Myocyte (in vitro differentiated cells): ENCODE data around the gene ASTN2. TPM values are rescaled to one million over a fixed set of nuclear protein-coding genes. Genes with fewer than 3 reads are reported as not detected.

Experiments used
- DNase-seq: peaks from one replicate; pipeline ENCODE4 v3.0.0-alpha.2; 2012; ENCODE audit warnings: low read depth
- total RNA-seq: library from RNA; depleted of rRNA; stranded (reverse); fragments of >200 nt; gene quantifications from 2 replicates; pipeline ENCODE4 v1.2.3, GENCODE V29; 2014

Gene ASTN2
- total RNA-seq, 1 donor from 2014 or later = 25.3 TPM

DNA sequence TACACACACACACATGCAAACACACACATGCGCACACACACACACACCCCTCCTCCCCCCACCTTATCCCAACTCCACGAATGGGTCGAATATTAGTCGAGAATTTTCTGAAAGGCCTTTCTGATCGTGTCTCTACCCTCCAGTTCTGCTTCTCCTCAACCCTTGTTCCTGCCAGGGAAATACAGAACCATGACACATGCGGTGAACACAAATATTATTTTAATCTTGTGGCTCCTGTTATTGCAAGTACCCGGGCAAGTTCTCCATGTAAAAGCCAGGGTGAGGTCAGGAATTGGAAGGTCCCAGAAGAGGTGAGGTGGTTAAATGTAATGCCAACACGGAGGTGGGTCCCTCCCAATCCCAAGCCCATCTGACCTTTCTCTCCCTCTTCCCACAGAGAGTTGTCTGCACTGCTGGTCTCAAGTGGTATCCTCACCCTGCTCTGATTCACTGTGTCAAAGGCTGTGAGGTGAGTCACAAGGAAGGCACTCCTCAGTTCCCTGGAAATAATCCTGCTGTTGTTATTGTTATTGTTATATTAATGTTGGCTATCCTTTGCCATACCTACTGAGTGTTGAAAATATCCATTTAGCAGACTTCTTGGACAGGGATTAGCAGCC is 1037.6 kb downstream of the ASTN2 start:
- DNase-seq = peak; percentile 76
